GM12865 (cell line): ENCODE results near the gene C5orf52.
A peak's percentile ranks its signal among the peaks of the same experiment; 100 is the strongest.

Experiments
- DNase-seq: peaks from one replicate; pipeline ENCODE4 v3.0.0; 2010; ENCODE audit warnings: low read depth
- H3K4me3 ChIP-seq: 2 replicates; pipeline ENCODE4 v1.5.1; 2011; ENCODE audit warnings: mild to moderate bottlenecking, low read depth, low read length, control low read depth
- TF ChIP-seq, protein P1 (sequence below): IDR thresholded peaks from 2 replicates; pipeline ENCODE4 v1.5.1; 2011; ENCODE audit warnings: low read length, control low read depth, low read depth, inconsistent platforms; ENCODE audit not compliant: insufficient read depth; ENCODE audit errors: missing control alignments

C5orf52 gene

DNA sequence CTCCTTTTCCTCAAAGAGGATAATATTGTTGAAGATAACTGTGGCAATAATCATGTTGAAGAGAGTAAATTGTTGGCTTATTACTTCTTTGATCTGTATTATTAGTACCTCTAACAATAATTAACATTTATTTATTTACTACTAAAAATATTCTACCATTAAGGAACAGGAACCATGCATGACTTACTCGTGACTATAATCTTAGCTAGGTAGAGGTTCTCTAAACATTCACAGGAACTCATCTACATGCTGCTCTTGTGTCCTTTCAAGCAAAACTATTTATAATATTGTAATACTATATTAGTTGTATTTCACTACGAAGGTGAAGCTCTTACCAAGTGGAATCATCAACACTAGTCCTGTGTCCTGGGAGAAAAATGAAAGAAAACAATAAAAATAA lies 22.2 kb upstream of the C5orf52 start:
- DNase-seq: no peak
- TF ChIP-seq, protein P1, sequence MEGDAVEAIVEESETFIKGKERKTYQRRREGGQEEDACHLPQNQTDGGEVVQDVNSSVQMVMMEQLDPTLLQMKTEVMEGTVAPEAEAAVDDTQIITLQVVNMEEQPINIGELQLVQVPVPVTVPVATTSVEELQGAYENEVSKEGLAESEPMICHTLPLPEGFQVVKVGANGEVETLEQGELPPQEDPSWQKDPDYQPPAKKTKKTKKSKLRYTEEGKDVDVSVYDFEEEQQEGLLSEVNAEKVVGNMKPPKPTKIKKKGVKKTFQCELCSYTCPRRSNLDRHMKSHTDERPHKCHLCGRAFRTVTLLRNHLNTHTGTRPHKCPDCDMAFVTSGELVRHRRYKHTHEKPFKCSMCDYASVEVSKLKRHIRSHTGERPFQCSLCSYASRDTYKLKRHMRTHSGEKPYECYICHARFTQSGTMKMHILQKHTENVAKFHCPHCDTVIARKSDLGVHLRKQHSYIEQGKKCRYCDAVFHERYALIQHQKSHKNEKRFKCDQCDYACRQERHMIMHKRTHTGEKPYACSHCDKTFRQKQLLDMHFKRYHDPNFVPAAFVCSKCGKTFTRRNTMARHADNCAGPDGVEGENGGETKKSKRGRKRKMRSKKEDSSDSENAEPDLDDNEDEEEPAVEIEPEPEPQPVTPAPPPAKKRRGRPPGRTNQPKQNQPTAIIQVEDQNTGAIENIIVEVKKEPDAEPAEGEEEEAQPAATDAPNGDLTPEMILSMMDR: no peak
- H3K4me3 ChIP-seq: no peak overlapping the region

DNA sequence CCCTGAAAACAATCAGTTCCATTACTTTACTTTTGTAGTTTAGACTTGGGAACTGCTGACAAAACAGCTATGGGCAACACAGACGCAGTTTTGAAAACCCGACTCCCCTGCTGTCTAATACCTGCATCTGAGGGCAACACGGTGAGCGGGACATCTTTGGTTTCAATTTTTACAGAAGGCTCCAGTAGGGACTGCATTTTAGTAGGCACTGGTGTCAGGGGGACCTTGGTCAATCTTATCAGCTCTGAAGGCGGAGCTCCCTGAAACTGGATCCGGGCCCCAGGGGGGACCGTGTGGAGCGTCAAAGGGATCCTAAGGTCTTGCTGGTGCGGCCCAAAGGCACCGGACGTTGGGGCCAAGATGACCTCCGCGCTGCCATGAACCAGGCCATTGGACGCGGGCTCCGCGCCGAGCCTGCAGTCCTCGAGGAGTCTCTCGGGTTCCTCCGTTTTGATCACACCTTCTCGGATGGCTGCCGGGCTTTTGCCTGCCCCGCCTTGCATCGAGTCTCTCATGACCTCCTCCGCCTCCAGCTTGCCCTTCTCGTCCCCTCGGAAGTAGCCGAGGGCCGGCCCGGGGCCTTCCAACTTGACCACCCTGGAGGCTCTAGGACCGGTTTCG lies 20.2 kb upstream of the C5orf52 start:
- TF ChIP-seq, protein P1: no peak
- DNase-seq: no peak
- no peak overlapping the region for H3K4me3 ChIP-seq

DNA sequence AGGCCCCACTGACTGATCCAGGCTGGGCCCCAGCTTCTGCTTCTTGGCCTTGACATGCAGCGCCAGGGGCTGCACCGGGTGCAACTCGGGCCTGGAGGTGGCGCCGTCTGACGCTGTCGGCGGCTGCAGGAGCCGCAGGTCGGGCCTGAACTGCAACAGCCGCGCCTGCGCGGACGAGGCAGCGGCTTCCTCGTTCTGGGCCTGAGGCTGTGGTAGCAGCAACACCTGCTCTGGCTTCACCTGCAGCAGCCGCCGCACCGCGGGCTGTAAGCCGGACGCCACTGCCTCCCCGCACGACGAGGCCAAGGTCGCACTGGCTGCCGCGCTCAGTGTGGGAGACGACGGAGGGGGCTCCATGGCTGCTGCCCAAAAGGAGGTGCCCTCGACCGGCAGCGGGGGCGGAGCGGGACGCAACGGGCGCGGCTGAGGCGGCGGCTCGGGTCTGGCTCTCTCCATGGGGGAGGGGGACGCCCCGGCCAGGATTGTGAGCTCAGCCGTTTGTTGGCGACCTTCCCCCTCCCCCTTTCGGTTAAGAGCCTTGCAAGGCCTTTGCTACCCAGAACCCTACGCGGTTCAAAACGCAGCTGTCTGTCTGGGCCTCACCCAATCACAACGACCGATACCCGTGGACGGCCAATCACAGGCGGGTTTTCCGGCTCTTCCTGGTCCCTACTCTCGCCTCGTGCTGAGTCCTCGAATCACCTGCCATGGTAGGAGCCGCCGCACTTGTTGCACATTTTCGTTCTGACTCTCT lies 19.5 kb upstream of the C5orf52 start:
- peak; percentile 86 for DNase-seq
- peak overlapping the region; percentile 41; the same call in 1 of the 2 replicates for H3K4me3 ChIP-seq
- TF ChIP-seq, protein P1: peak; percentile 27

DNA sequence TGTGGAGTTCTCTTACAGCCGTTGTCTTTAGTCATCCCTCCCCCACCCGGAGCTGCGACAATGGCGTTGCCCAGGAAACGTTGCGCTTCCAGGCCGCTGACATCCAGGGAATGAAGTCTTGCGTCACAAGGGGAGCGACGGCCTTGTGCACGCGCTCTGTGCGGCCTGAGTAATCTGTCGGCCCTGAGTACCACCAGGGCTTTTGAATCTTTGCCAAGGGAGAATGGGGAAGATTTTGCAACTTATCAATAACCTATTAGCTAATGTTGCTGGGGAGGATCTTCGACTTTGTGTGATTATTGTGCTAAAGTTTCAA lies 19.0 kb upstream of the C5orf52 start, which contains the start of gene SOX30:
SOX30 (minus strand) TSS at position 62 of the 316 bp plus-strand sequence. CDS start 360 bp downstream, outside the sequence.
- H3K4me3 ChIP-seq: peak within 1 kb of the TSS; percentile 41; the same call in 1 of the 2 replicates
- TF ChIP-seq, protein P1: no peak
- no peak for DNase-seq

DNA sequence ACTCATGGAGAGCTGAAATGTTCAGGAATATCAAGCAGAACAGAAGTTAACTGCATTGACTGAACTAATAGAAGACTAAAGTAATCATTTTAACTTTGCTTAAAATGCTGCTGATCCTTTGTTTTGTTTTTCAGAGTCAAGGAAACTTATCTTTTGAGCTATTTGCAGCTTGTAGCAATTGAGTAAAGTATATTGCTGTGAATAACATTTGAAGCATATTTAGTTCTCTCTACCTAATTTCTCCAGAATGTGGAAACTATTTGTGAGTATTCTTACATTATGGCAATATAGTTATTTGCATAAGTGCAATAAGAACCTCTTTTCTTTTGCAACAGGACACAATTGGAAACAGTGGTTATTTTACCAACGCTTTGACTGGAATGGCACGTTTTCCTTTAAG lies 13.8 kb upstream of the C5orf52 start:
- no peak for DNase-seq
- TF ChIP-seq, protein P1: no peak
- no peak overlapping the region for H3K4me3 ChIP-seq

DNA sequence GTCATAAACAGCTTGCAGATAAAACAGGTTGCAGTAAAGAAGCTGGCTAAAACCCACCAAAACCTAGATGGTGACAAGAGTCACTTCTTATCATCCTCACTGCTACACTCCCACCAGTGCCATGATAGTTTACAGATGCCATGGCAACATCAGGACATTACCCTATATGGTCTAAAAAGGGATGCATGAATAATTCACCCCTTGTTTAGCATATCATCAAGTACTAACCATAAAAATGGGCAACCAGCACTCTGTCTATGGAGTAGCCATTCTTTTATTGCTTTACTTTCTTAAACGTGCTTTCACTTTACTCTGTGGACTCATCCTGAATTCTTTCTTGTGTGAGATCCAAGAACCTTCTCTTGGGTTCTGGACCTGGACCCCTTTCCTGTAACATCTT lies 12.4 kb upstream of the C5orf52 start:
- TF ChIP-seq, protein P1: no peak
- DNase-seq: no peak
- no peak overlapping the region for H3K4me3 ChIP-seq
